Body of pancreas (tissue), 4 donors: ENCODE data around the gene PTK6. TPM values are rescaled to one million over a fixed set of nuclear protein-coding genes. Genes with fewer than 3 reads are reported as not detected.
"Not testable (repeated sequence)": the region's sequence is repeated elsewhere in the genome, so short reads cannot be mapped to it uniquely, and the experiment has no call there.

ENCODE experiments used
- ATAC-seq: fragments of 150-250 bp; one replicate; pipeline ENCODE4 v1.9.1; 2016
- DNase-seq, 4 donors: peaks; one replicate each; pipeline ENCODE4 v3.0.0-alpha.2; 2019
- H3K27ac ChIP-seq, 4 donors: fragments of 200-600 bp; sonication (generic); 1 replicate in 3 of 4; 2 replicates in 1 of 4; pipeline versions ENCODE4 v1.5.1 to v1.6.1; 2016 to 2019; ENCODE audit warnings: mild to moderate bottlenecking in 1 of 4, mixed read lengths in 1 of 4, moderate library complexity in 1 of 4
- H3K27me3 ChIP-seq, 2 donors: fragments of 200-600 bp; sonication (generic); one replicate each; pipeline ENCODE4 v1.6.0; 2016; ENCODE audit warnings: mild to moderate bottlenecking in 1 of 2
- H3K36me3 ChIP-seq, 2 donors: fragments of 200-600 bp; sonication (generic); replicated peaks in 1 of 2; 2 replicates each; pipeline ENCODE4 v1.5.1; 2016; ENCODE audit warnings: low read depth in 2 of 2; ENCODE audit not compliant: insufficient read depth in 1 of 2
- H3K4me1 ChIP-seq: fragments of 200-600 bp; sonication (generic); one replicate; pipeline ENCODE4 v1.6.0; 2016
- H3K4me3 ChIP-seq, 2 donors: fragments of 200-600 bp; sonication (generic); 1 replicate in 1 of 2; 2 replicates in 1 of 2; pipeline ENCODE4 v1.5.1; 2016 to 2019
- H3K9me3 ChIP-seq, 3 donors: fragments of 200-600 bp; sonication (generic); 1 replicate in 2 of 3; 2 replicates in 1 of 3; pipeline ENCODE4 v1.5.1; 2016
- POLR2A ChIP-seq, 3 donors: fragments of 450-650 bp; IDR thresholded peaks; one replicate each; pipeline ENCODE4 v1.6.1; 2016; ENCODE audit warnings: antibody characterized with exemption in 3 of 3, mild to moderate bottlenecking in 2 of 3
- WGBS, 2 donors: methylation state at CpG; one replicate each; pipeline ENCODE4 v1.1.5; 2017; 5-methylcytosine and 5-hydroxymethylcytosine counted together
- intact Hi-C: fragments of 100-400 bp; cut with DNase I; formaldehyde crosslinking; loops from one replicate; pipeline ENCODE4 v1.15.1; 2023
- total RNA-seq, 2 donors: library from RNA; depleted of rRNA; stranded (reverse); fragments of >200 nt; gene quantifications; one replicate each; pipeline ENCODE4 v1.1.0, GENCODE V29; 2016
- TF ChIP-seq, protein P1 (sequence below), 7 experiments: fragments of 450-650 bp in 4 of 7; fragments of 200-600 bp in 3 of 7; sonication (generic) in 3 of 7; IDR thresholded peaks; one replicate each; pipeline ENCODE4 v1.5.1; 2016 to 2019; ENCODE audit warnings: antibody characterized with exemption in 7 of 7

PTK6 gene
- total RNA-seq, 2 donors from 2014 or later, result 3.0 to 5.4 TPM

DNA sequence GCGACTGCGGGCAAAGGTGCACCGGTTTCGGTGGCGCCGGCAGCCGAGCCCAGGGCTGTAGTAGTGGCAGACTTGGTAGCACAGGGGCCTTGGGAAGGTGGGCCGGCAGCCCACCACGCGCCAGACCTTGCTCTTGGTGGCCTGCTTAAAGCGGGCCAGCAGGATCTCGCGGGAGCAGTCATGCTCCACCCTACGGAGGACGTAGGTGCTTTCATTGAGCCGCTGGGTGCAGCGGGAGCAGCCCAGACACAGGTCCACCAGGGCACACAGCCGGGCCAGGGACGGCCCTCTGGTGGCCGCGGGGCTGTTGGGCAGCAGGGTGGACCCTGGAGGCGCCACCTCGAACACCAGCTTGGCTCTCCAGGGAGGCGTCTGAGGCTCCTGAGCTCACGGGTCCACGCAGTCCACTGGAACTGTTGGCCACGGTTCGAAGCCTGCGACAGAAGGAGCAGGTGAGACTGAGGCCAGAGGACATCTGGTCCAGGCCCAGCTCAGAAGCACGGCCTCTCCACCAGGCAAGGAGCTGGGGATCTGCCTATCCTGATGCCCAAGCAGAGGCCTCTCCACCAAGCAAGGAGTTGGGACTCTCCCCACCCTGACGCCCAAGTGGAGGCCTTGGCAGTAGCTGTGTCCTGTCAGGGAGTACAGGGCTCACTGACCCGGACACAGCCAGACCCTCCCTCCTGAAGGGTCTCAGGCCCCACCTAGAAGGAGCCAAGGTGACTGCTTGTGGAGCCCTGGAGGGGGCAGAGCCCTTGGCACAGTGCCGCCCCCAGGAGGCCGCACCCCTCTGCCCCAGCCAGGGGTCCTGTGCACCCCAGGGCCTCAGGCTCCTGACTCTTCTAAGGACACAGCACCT lies 35.8 kb upstream of the PTK6 start:
- H3K36me3 ChIP-seq, result no peaks in the 10 kb centered on the region
- DNase-seq (peak in 1 of 4 donors; percentile 35), ATAC-seq (no peak)
- TF ChIP-seq POLR2A (IDR thresholded peaks at IDR 0.05), result no peak
- TF ChIP-seq, protein P1, sequence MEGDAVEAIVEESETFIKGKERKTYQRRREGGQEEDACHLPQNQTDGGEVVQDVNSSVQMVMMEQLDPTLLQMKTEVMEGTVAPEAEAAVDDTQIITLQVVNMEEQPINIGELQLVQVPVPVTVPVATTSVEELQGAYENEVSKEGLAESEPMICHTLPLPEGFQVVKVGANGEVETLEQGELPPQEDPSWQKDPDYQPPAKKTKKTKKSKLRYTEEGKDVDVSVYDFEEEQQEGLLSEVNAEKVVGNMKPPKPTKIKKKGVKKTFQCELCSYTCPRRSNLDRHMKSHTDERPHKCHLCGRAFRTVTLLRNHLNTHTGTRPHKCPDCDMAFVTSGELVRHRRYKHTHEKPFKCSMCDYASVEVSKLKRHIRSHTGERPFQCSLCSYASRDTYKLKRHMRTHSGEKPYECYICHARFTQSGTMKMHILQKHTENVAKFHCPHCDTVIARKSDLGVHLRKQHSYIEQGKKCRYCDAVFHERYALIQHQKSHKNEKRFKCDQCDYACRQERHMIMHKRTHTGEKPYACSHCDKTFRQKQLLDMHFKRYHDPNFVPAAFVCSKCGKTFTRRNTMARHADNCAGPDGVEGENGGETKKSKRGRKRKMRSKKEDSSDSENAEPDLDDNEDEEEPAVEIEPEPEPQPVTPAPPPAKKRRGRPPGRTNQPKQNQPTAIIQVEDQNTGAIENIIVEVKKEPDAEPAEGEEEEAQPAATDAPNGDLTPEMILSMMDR (IDR thresholded peaks at IDR 0.05), result peak in 2 of 7 experiments; percentile 18 to 20
- intact Hi-C loops, result no loop called here
- peaks cover 20% of the 10 kb centered on the region for H3K4me1 ChIP-seq
- H3K4me3 ChIP-seq, result peak overlapping the region; percentile 41 to 52
- H3K27ac ChIP-seq, result peak overlapping the region in 3 of 4 donors; percentile 46 to 73 (median 69)
- no peaks in the 10 kb centered on the region for H3K9me3 ChIP-seq
- 90% methylated on average over 25 of the region's 34 CpGs; no CpG with 5 or more reads in 1 of the 2 donors for WGBS, 2 donors
- H3K27me3 ChIP-seq, result no peaks in the 10 kb centered on the region

DNA sequence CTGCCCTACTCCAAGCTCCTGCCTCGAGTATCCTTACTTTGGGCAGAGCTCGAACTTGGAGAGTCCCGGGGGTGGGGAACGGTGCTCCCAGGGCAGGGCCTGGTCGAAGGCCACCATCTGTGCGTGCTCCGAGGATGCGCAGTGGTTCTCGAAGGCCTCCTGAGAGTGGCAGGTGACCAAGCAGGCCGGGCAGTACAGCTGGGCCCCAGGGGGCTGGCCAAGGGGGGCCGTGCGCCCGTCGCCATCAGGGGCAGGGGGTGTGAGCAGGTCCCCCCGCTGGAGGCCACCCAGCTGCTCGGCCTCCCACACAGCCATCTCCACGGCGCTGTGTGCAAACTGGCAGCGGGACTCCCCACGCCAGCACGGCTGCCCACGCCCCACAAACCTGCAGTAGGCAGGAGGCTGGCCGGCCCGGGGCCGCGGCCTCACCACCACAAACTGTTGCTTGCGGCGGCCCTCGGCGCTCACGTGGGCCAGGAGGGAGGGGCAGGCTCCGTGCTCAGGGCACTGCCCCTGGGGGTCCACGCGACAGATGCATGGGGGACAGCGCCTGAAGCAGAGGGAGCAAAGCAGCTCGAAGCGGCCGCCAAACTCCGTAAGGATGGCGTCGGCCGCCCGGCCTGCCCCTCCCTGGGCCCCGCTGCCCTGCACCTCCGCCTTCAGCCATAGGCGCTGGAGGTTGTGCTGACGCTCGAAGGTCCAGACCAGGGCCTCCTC lies 35.1 kb upstream of the PTK6 start:
- peaks cover 15% of the 10 kb centered on the region for H3K4me1 ChIP-seq
- DNase-seq, result no peak
- H3K27me3 ChIP-seq, result no peaks in the 10 kb centered on the region
- no peaks in the 10 kb centered on the region for H3K36me3 ChIP-seq
- intact Hi-C loops, result no loop called here
- H3K4me3 ChIP-seq, result no peak overlapping the region
- 88 to 90% methylated on average over 4 to 34 of the region's 48 CpGs for WGBS, 2 donors
- no peak overlapping the region for H3K27ac ChIP-seq
- H3K9me3 ChIP-seq, result no peaks in the 10 kb centered on the region
- ATAC-seq, result no peak
- TF ChIP-seq, protein P1 (IDR thresholded peaks at IDR 0.05), result no peak
- TF ChIP-seq POLR2A (IDR thresholded peaks at IDR 0.05), result no peak

DNA sequence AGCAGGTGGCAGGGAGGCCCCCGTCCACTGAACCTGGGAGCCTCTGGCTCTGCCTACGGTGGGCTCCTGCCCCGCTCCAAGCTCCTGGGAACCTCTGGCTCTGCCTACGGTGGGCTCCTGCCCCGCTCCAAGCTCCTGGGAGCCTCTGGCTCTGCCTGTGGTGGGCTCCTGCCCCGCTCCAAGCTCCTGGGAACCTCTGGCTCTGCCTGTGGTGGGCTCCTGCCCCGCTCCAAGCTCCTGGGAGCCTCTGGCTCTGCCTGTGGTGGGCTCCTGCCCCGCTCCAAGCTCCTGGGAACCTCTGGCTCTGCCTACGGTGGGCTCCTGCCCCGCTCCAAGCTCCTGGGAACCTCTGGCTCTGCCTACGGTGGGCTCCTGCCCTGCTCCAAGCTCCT lies 33.9 kb upstream of the PTK6 start:
- DNase-seq, H3K36me3 ChIP-seq, H3K4me3 ChIP-seq, H3K9me3 ChIP-seq, H3K27me3 ChIP-seq, H3K27ac ChIP-seq, intact Hi-C loops, ATAC-seq: not testable (repeated sequence)
- 70 to 93% methylated on average over 2 to 10 of the region's 11 CpGs for whole genome bisulfite sequencing, 2 donors
- H3K4me1 ChIP-seq, result peaks cover 21% of the 10 kb centered on the region

DNA sequence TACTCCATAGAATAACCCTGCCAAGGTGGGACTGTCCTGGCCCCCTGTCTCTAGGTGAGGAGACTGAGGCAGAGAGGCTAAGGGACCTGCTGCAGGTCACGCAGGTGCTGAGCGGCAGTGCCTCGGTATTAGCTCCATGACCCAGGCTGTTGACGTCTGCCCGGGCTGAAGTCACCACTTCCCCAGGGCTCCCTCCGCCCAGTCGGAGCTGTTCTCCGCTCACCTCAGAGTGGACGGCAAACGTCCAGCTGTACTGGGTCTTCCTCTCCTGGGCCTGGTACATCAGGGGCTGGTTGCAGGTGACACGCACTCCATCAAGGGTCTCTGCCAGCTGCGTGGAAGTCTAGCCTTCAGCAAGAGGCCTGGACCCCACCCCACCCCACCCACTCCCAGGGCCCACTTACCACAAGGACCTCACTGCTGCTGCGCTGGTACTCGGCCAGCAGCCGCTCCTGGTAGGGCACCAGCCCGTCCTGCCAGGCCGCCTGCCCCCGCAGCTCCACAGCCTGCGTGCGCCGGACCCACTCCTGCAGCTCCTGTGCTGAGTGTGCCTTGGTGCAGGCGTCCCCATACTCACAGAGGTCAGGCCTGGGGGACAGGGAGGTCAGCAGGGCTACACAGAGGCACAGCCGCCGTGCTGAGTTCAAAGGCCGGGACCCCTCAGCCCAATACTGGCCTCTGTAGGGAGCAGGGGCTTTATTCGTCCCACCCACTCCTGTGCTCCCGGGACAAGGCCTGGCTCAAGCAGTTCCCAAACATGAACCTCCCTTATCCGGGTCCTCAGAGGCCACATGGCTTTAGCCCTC lies 33.3 kb upstream of the PTK6 start:
- DNase-seq, result no peak
- TF ChIP-seq, protein P1 (IDR thresholded peaks at IDR 0.05), result no peak
- TF ChIP-seq POLR2A (IDR thresholded peaks at IDR 0.05), result no peak
- 89% methylated on average over 11 to 28 of the region's 28 CpGs for WGBS, 2 donors

More for the DNA sequence above, 33.3 kb upstream of the PTK6 start:
- no peaks in the 10 kb centered on the region for H3K27me3 ChIP-seq
- H3K4me3 ChIP-seq, result no peak overlapping the region
- intact Hi-C loops, result no loop called here
- no peaks in the 10 kb centered on the region for H3K9me3 ChIP-seq
- no peak for ATAC-seq
- no peaks in the 10 kb centered on the region for H3K36me3 ChIP-seq
- H3K4me1 ChIP-seq, result peaks cover 21% of the 10 kb centered on the region
- no peak overlapping the region for H3K27ac ChIP-seq
